Measurements from ENCODE around the gene CYP17A1. TPM values are rescaled to one million over a fixed set of nuclear protein-coding genes. Genes with fewer than 3 reads are reported as not detected.
"Not testable (repeated sequence)": the region's sequence is repeated elsewhere in the genome, so short reads cannot be mapped to it uniquely, and the experiment has no call there.

Gene CYP17A1
- total RNA-seq, 4 donors from 2014 or later = 0.83 to 3.6 (median 1.6) TPM; not detected in 1

DNA sequence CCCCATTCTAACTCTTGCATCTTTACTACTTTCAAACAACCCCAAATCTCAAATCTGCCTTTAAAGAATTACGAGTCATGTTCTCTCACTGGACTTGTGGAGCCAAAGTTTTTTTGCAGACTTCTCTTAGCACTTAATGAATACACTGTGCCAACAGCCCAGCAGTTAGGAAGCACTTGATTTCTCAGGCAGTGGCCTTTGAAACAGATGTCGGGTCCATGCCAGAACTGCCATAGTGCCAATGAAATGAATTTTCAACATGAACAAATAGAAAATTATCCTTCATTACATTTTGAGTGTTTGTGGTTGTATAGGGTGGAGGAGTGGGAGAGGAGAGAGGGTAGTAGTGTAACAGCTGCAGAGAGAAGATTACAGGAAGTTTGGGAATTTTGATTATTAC, 22.7 kb upstream of the CYP17A1 start:
- H3K36me3 ChIP-seq = no peaks in the 10 kb centered on the region
- TF ChIP-seq, protein P1, sequence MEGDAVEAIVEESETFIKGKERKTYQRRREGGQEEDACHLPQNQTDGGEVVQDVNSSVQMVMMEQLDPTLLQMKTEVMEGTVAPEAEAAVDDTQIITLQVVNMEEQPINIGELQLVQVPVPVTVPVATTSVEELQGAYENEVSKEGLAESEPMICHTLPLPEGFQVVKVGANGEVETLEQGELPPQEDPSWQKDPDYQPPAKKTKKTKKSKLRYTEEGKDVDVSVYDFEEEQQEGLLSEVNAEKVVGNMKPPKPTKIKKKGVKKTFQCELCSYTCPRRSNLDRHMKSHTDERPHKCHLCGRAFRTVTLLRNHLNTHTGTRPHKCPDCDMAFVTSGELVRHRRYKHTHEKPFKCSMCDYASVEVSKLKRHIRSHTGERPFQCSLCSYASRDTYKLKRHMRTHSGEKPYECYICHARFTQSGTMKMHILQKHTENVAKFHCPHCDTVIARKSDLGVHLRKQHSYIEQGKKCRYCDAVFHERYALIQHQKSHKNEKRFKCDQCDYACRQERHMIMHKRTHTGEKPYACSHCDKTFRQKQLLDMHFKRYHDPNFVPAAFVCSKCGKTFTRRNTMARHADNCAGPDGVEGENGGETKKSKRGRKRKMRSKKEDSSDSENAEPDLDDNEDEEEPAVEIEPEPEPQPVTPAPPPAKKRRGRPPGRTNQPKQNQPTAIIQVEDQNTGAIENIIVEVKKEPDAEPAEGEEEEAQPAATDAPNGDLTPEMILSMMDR (IDR thresholded peaks at IDR 0.05) = no peak
- TF ChIP-seq POLR2A (IDR thresholded peaks at IDR 0.05) = no peak
- no peak overlapping the region for H3K4me3 ChIP-seq
- H3K4me1 ChIP-seq = no peaks in the 10 kb centered on the region
- H3K27ac ChIP-seq = no peak overlapping the region
- H3K9me3 ChIP-seq = no peaks in the 10 kb centered on the region
- no peak for DNase-seq
- H3K27me3 ChIP-seq = no peaks in the 10 kb centered on the region
- intact Hi-C loops (cut with DNase I; ENCODE audit: low total_unique reads) = no loop called here

DNA sequence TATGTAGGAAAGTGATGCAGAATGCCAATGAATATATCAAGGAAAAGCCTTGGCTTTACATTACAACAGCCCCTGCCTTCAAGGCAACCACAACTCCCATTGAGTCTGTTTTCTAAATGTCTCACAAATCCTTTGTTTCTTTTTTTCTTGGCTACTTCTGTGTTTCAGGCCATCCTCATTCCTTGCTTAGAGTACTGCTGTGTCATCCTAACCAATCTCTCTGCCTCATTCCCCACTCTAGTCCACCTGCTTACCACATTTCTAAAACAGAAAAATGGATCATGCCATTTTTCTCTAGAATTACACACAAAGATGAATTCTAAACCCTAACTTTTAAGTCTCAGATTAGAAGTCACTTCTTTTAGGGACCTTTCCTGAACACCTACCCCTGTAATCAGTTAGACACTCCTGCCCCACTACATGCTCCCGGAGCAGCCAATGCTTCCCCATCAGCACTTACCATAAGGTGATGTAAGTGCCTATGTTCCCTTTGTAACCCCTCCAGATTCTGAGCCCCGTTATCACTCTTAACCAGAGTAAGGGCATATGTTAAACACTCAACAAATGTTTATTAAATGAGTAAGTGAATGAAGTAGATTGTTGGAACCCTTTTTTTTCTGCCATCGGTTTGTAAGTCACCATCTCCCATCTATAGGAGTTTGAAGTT, 19.7 kb upstream of the CYP17A1 start:
- Histone ChIP-seq H3K36me3 (no peaks in the 10 kb centered on the region), H3K27me3 (no peaks in the 10 kb centered on the region), H3K4me1 (no peaks in the 10 kb centered on the region), H3K4me3 (no peak overlapping the region), H3K27ac (no peak overlapping the region), H3K9me3 (no peaks in the 10 kb centered on the region)
- TF ChIP-seq, protein P1 (IDR thresholded peaks at IDR 0.05) = no peak
- TF ChIP-seq POLR2A (IDR thresholded peaks at IDR 0.05) = no peak
- intact Hi-C loops (cut with DNase I; ENCODE audit: low total_unique reads) = no loop called here
- DNase-seq = no peak

DNA sequence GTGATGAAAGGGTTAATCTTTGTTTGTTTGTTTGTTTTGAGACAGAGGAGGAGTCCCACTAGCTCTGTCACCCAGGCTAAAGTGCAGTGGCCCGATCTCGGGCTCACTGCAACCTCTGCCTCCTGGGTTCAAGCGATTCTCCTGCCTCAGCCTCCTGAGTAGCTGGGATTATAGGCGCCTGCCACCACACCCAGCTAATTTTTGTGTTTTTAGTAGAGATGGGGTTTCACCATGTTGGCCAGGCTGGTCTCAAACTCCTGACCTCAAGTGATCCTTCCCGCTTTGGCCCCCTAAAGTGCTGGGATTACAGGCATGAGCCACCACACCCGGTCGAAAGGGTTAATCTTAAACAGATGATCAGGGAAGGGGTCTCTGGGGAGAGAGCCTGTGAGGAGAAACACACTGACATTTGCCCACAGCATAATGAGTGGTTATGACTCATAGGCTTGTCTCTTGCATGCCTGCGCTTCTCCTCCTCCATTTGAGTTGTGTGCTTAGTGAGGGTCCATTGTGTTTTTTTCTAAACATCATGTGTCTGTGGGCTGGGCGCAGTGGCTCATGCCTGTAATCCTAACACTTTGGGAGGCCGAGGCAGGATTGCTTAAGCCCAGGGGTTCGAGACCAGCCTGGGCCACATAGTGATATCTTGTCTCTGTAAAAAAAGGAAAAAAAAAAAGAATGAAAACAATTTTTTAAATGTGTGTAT, 18.7 kb upstream of the CYP17A1 start:
- H3K4me1 ChIP-seq; DNase-seq; intact Hi-C loops (cut with DNase I; ENCODE audit: low total_unique reads); H3K4me3 ChIP-seq; H3K27ac ChIP-seq; H3K9me3 ChIP-seq; H3K36me3 ChIP-seq; H3K27me3 ChIP-seq: not testable (repeated sequence)

DNA sequence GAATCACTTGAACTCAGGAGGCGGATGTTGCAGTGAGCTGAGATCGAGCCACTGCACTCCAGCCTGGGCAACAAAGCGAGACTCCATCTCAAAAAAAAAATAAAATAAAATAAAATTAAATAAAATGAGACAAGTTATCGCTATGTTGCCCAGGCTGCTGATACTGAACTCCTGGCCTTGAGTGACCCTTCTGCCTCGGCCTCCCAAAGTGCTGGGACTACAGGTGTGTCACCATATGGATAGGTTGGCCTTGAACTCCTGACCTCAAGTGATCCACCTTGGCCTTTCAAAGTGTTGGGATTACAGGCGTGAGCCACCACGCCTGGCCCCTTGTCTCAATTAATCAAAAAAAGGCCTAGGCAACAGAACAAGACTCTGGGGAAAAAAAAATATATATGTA, 16.0 kb upstream of the CYP17A1 start:
- H3K9me3 ChIP-seq; H3K36me3 ChIP-seq; H3K27ac ChIP-seq; intact Hi-C loops (cut with DNase I; ENCODE audit: low total_unique reads); H3K4me3 ChIP-seq; H3K4me1 ChIP-seq; DNase-seq; H3K27me3 ChIP-seq: not testable (repeated sequence)

DNA sequence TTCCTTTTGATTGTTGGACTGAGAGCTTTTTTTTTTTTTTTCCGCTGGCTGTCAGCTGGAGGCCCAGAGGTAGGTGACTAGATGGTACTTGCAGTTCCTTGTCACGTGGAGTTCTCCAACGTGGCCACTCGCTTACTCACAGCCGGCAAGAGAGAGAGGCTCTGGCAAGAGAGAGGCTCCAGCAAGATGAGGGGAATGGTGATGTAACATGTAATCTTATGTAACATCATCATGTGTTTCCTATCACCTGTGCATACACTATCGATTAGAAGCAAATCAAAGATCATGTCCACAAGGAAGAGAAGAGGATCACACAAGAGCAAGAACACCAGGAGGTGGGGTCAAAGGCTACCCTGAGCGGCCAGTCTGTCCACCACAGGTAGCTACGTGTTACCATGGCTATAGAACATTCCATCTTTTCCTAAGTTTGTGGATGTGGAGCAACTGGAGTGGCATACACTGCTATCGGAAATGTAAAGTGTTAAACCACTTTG, 12.9 kb upstream of the CYP17A1 start:
- Histone ChIP-seq H3K27me3 (no peaks in the 10 kb centered on the region), H3K4me1 (no peaks in the 10 kb centered on the region), H3K9me3 (no peaks in the 10 kb centered on the region), H3K27ac (no peak overlapping the region), H3K36me3 (no peaks in the 10 kb centered on the region), H3K4me3 (no peak overlapping the region)
- TF ChIP-seq, protein P1 (IDR thresholded peaks at IDR 0.05) = no peak
- no peak for TF ChIP-seq POLR2A (IDR thresholded peaks at IDR 0.05)
- DNase-seq = no peak
- intact Hi-C loops (cut with DNase I; ENCODE audit: low total_unique reads) = no loop called here

DNA sequence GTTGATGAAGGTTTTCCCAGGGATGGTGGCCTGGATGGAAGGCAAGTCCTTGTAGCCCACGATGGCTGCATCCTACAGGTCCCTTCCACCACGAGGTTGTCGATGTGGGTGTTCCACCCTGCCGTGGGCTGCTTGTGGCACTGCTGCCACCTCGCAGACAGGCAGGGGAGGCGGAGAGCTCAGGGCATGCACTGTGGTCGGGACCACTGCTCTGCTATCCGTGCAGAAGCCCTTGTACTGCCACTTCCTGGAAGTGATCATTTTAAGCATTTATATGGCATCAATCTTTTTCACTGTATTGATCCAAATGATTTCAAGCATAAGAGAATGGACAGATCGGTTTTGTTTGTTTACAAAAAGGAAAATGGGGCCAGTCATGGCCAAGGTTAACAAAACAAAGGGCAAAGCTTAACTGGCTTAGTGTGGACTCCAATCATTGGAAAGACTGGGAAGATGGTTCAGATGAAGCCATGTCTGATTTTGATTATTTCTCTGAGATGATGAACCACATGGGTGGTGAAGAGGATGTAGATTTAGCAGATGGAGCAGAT, 8.2 kb upstream of the CYP17A1 start:
- TF ChIP-seq, protein P1 (IDR thresholded peaks at IDR 0.05) = no peak
- no peak for TF ChIP-seq POLR2A (IDR thresholded peaks at IDR 0.05)
- Histone ChIP-seq H3K9me3 (no peaks in the 10 kb centered on the region), H3K4me1 (no peaks in the 10 kb centered on the region), H3K4me3 (no peak overlapping the region), H3K27ac (no peak overlapping the region), H3K36me3 (no peaks in the 10 kb centered on the region), H3K27me3 (no peaks in the 10 kb centered on the region)
- DNase-seq = no peak
- intact Hi-C loops (cut with DNase I; ENCODE audit: low total_unique reads) = no loop called here

DNA sequence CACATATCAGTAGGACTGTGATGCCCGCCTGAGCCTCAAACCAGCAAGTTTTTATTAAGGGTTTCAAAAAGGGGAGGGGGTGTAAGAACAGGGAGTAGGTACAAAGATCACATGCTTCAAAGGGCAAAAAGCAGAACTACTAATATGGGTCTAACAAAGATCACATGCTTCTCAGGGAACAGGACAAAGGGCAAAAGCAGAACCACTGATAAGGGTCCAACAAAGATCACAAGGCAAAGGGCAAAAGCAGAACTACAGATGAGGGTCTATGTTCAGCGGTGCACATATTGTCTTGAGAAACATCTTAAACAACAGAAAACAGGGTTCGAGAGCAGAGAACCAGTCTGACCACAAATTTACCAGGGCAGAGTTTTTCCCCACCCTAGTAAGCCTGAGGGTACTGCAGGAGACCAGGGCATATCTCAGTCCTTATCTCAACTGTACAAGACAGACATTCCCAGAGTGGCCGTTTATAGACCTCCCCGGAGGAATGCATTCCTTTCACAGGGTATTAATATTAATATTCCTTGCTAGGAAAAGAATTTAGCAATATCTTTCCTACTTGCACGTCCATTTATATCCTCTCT, 7.1 kb upstream of the CYP17A1 start:
- H3K9me3 ChIP-seq; intact Hi-C loops (cut with DNase I; ENCODE audit: low total_unique reads); H3K36me3 ChIP-seq; H3K27me3 ChIP-seq; H3K4me3 ChIP-seq; H3K4me1 ChIP-seq; DNase-seq; H3K27ac ChIP-seq: not testable (repeated sequence)

DNA sequence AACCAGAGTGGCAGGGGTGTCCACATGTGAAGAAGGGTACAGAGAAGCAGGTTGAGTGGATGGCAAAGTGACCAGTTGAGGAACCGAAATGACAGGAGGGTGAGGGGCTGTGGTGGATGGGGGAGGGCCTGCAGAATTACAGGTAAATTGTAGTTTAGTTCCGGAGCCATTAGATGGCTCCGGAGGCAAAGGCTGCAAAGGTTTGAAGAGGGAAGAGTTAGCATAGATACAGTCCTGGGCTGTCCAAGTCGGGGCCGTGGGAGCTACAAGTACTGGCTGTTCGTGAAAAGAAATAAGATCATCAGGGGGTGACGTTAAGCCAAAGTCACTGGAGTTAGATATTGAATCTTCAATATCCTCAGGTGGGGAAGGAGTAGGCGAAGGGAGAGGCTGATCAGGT, 5.9 kb upstream of the CYP17A1 start:
- H3K9me3 ChIP-seq; H3K4me1 ChIP-seq; H3K36me3 ChIP-seq; H3K4me3 ChIP-seq; intact Hi-C loops (cut with DNase I; ENCODE audit: low total_unique reads); H3K27me3 ChIP-seq; H3K27ac ChIP-seq; DNase-seq: not testable (repeated sequence)
